ENCODE data around the gene CYP4F3.
A peak's percentile ranks its signal among the peaks of the same experiment; 100 is the strongest.
"Not testable (repeated sequence)": the region's sequence is repeated elsewhere in the genome, so short reads cannot be mapped to it uniquely, and the experiment has no call there.

CYP4F3 gene, protein sequence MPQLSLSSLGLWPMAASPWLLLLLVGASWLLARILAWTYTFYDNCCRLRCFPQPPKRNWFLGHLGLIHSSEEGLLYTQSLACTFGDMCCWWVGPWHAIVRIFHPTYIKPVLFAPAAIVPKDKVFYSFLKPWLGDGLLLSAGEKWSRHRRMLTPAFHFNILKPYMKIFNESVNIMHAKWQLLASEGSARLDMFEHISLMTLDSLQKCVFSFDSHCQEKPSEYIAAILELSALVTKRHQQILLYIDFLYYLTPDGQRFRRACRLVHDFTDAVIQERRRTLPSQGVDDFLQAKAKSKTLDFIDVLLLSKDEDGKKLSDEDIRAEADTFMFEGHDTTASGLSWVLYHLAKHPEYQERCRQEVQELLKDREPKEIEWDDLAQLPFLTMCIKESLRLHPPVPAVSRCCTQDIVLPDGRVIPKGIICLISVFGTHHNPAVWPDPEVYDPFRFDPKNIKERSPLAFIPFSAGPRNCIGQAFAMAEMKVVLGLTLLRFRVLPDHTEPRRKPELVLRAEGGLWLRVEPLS

DNA sequence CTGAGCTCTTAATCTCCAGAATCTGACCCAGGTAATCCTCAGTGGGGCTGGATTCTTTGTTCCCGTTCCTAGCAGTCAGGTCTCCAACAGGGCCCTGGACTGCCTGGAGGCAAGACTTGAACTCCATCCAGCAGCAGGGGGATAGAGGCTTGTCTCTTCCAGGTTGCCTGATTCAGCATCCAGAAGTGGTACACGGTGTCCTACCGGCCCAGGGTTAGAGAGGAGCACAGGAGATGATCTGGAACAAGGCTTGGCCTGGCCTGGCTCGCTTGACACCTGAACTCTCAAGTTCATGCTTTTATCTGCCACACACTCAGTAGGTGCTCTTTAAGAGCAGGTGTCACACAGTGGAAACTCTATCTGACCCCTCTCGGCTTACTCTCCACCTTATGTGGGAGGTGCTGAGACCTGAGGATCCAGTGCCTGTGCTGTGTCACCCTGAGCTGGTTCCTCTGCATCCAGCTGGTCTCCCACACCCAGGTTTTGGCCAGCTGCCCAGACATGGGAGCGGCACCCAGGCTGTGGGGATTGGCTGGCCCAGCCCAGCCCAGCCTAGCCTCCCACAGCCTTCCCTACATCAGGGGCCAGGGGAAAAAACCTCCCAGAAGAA is at the start of gene CYP4F3:
TSS of gene CYP4F3 (plus strand) at position 604 of the 610 bp plus-strand sequence. CDS start 519 bp downstream, outside the sequence.
- no peak for DNase-seq (ENCODE audit: low read depth)
- H3K4me3 ChIP-seq (ENCODE audit: control insufficient read depth, low read depth, low read length) = no peak within 1 kb of the TSS
- TF ChIP-seq, protein P1, sequence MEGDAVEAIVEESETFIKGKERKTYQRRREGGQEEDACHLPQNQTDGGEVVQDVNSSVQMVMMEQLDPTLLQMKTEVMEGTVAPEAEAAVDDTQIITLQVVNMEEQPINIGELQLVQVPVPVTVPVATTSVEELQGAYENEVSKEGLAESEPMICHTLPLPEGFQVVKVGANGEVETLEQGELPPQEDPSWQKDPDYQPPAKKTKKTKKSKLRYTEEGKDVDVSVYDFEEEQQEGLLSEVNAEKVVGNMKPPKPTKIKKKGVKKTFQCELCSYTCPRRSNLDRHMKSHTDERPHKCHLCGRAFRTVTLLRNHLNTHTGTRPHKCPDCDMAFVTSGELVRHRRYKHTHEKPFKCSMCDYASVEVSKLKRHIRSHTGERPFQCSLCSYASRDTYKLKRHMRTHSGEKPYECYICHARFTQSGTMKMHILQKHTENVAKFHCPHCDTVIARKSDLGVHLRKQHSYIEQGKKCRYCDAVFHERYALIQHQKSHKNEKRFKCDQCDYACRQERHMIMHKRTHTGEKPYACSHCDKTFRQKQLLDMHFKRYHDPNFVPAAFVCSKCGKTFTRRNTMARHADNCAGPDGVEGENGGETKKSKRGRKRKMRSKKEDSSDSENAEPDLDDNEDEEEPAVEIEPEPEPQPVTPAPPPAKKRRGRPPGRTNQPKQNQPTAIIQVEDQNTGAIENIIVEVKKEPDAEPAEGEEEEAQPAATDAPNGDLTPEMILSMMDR (conservative IDR thresholded peaks at IDR 0.05; ENCODE audit: control insufficient read depth, insufficient read depth, low read depth, low read length) = no peak

DNA sequence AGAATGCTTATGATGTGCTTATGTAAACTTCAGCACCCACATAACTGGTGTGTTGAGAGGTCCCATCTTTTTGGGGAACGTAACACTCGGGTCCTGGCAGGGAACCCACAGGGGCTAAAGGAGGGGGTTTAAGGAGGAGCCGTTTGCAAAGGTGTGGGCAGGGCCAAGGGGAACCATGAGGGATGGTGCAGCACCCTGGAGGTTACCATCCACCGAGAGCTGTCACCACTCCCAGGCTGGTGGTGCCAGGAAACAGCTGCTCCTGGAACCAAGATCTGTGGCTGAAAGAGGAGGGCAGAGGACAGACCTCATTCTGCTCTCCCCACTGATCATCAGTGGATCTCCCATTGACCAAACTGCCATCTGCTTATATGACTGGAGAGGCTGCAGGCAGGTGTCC is 48.9 kb upstream of the CYP4F3 start:
- TF ChIP-seq, protein P1 (conservative IDR thresholded peaks at IDR 0.05; ENCODE audit: control insufficient read depth, insufficient read depth, low read depth, low read length) = no peak
- DNase-seq (ENCODE audit: low read depth) = no peak
- no peak overlapping the region for H3K4me3 ChIP-seq (ENCODE audit: control insufficient read depth, low read depth, low read length)

DNA sequence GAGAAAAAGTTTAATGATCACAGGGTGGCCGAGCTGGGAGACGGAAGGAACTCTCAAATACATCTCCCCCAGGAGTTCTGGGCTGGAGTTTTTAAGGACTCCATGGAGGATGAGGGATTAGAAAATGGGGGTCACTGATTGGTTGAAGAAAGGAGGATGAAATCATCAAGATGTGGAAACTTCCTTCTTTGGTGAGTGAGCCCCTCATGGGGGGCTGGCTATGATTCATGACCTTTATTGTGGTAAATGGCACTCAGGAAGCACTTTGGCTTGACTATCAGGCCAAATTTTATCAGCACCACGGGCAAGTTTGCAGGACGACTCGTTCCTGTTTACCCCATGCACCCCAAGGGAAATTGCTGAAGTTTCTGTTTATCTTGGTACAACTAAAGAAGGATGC is 48.2 kb upstream of the CYP4F3 start:
- DNase-seq (ENCODE audit: low read depth) = not testable (repeated sequence)

DNA sequence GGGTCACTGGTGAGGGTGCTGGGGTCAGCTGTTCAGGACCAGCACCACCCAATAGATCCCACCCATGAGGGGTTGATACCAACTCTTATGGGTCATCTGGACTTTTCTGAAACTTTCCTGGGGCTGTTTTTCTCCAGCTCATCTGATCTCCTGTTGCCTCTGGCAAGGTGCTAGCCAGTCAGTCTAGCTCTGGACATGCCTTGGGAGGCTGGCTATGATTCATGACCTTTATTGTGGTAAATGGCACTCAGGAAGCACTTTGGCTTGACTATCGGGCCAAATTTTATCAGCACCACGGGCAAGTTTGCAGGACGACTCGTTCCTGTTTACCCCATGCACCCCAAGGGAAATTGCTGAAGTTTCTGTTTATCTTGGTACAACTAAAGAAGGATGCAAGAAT is 46.9 kb upstream of the CYP4F3 start:
- DNase-seq (ENCODE audit: low read depth); H3K4me3 ChIP-seq (ENCODE audit: control insufficient read depth, low read depth, low read length): not testable (repeated sequence)

More for the DNA sequence above, 48.2 kb upstream of the CYP4F3 start:
- not testable (repeated sequence) for H3K4me3 ChIP-seq (ENCODE audit: control insufficient read depth, low read depth, low read length)

DNA sequence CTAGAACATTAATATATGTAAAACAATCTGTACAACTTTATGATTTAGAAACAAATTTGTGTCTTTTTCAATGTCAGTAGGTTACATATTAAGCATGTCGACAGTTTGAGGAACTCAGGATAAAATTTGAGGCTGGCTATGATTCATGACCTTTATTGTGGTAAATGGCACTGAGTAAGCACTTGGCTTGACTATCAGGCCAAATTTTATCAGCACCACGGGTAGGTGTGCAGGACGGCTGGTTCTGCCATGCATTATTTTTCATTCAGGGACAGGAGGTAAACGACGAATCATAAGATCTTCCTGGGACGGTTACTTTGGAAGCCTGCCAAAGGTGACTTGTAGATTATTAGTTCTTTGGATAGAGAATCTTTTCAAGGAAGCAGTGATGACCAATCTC is 45.6 kb upstream of the CYP4F3 start:
- TF ChIP-seq, protein P1 (conservative IDR thresholded peaks at IDR 0.05; ENCODE audit: control insufficient read depth, insufficient read depth, low read depth, low read length) = no peak
- peak; percentile 0 for DNase-seq (ENCODE audit: low read depth)
- no peak overlapping the region for H3K4me3 ChIP-seq (ENCODE audit: control insufficient read depth, low read depth, low read length)

DNA sequence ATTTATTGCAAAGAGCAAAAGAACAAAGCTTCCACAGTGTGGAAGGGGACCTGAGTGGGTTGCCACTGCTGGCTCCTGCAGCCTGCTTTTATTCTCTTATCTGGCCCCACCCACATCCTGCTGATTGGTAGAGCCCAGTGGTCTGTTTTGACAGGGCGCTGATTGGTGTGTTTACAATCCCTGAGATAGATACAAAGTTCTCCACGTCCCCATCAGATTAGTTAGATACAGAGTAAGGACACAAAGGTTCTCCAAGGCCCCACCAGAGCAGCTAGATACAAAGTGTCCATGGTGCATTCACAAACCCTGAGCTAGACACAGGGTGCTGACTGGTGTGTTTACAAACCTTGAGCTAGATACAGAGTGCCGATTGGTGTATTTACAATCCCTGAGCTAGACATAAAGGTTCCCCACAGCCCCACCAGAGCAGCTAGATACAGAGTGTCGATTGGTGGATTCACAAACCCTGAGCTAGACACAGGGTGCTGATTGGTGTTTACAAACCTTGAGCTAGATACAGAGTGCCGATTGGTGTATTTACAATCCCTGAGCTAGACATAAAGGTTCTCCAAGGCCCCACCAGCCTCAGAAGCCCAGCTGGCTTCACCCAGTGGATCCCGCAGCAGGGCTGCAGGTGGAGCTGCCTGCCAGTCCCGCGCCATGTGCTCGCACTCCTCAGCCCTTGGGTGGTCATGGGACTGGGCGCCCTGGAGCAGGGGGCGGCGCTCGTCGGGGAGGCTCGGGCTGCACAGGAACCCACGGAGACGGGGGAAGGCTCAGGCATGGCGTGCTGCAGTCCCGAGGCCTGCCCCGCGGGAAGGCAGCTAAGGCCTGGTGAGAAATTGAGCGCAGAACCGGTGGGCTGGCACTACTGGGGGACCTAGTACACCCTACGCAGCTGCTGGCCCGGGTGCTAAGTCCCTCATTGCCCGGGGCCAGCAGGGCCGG is 32.4 kb upstream of the CYP4F3 start:
- not testable (repeated sequence) for DNase-seq (ENCODE audit: low read depth); H3K4me3 ChIP-seq (ENCODE audit: control insufficient read depth, low read depth, low read length)

DNA sequence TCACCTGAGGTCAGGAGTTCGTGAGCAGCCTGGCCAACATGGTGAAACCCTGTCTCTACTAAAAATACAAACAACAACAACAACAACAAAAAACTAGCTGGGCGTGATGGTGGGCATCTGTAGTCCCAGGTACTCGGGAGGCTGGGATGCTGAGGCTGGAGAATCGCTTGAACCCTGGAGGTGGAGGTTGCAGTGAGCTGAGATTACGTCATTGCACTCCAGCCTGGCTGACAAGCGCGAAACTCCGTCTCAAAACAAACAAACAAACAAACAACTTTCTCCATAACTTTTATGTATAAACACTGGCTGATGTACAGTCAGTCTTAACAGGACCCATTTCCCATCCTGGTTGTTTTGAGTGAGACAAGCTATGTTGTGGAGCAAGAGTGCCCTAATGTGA is 31.4 kb upstream of the CYP4F3 start:
- no peak for DNase-seq (ENCODE audit: low read depth)
- TF ChIP-seq, protein P1 (conservative IDR thresholded peaks at IDR 0.05; ENCODE audit: control insufficient read depth, insufficient read depth, low read depth, low read length) = no peak
- H3K4me3 ChIP-seq (ENCODE audit: control insufficient read depth, low read depth, low read length) = no peak overlapping the region

DNA sequence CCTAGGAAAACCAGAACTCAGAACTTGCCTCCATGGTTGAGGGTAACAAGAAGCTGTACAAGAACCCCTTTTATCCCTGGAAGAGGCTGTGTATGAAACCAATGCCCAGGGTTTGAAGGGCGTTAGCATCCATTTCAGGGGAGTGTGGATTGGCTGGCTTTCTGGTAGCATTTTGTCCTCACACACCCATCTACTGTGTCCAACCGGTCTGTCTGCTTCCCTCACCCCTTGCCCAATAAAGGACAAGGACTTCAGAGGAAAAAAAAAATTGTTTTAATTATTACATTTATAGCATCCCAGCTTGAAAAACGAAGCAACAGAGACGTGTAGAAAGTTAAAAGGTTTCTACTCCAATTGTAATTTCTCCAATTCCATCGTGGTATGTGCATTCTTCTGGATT is 28.4 kb upstream of the CYP4F3 start:
- TF ChIP-seq, protein P1 (conservative IDR thresholded peaks at IDR 0.05; ENCODE audit: control insufficient read depth, insufficient read depth, low read depth, low read length) = no peak
- DNase-seq (ENCODE audit: low read depth) = no peak
- H3K4me3 ChIP-seq (ENCODE audit: control insufficient read depth, low read depth, low read length) = no peak overlapping the region

Data from fibroblast of mammary gland (primary cell).